ENCODE measurements around the gene MAGI2.

- TF ChIP-seq CTCF (IDR thresholded peaks at IDR 0.05) (no peak), POLR2A (IDR thresholded peaks at IDR 0.05) (no peak), POLR2AphosphoS5 (IDR thresholded peaks at IDR 0.05; ENCODE audit: insufficient read depth in 1 of 2, low read depth in 1 of 2) (no peak)
Measured at GRCh38 chr7:77985232-77985973, 1468.1 kb downstream of the MAGI2 start.
